NCI-H82 (cell line): ENCODE results near the gene TSPAN18.

ENCODE experiments used
- DNase-seq: peaks from one replicate; lab custom pipeline; 2025; lab: John Stamatoyannopoulos, UW

Gene TSPAN18

DNA sequence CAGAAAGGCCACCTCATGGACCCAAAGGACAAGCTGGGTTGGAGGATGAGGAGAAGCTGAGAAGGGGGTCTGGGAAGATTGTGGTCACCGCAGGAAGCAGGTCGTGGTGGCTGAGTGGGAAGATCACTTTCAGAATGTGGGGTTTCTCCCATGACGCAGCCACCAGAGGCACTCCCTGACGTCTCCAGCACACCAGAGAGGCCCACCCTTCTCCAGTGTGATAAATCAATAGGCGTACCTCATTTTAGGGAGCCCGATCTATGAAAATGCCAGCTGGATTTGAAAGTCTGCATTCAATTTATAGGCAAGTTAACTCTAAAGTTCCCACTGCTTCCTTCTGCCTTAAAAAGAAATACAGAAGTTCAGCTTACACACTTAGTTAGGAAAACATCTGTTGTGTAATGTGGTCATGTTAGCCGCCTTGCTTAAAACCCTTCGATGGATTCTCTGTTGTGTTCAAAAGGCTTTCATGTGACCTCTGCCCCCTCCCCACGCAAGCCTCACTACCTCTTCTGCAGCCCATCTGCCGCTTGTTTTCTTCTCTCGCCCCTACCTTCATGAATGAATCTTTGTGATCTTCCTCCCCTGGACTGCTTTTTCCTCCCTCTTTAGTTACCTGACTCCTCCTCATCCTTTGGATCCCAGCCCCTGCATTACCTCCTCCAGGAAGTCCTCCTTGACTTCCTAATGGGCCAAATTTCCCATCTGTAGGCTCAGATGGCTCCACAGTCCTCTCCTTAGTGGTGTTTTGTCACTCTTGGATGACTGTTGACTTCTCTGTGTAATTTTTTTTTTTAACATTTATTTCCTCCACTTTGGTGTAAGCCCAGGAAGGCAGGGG is 10.7 kb downstream of the TSPAN18 start:
- DNase-seq: peak; percentile 71

DNA sequence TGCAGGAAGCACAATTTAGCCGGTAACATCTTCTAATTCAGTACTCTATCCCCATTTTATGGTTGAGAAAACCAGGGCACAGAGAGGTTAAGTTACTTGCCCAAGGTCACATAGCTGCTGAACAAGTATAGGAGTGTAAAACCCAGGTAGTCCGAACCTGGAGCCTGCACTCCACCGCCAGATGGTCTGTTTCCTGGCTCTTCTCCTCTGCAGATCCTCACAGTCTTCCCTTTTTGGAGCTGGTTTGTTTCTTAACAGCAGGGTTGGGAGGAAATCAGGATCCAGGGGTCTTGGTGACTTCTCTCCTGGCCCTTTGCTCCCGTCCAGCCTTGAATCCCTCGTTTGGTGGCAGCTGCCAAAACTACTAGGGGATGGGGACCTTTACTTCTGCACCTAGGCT is 12.0 kb downstream of the TSPAN18 start:
- peak; percentile 42 for DNase-seq

DNA sequence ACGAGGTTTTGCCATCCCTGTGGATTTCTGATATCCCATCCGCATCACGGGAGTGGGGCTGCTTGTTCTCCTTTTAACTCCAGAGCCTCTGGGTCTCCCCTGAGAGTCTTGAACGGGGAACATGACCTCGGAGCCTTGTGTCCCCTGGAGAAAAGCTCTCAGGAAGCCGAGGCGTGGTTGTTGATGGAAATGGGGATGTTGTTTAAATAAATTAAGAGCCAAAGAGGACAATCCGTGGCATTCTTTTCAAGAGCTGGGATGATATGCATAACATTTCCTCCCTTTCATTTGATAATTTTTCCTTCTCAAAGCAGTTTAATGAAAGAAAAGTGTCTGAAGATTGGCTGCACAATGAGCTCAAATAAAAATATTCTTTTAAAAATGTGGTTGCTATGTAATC is 14.2 kb downstream of the TSPAN18 start:
- DNase-seq: no peak

DNA sequence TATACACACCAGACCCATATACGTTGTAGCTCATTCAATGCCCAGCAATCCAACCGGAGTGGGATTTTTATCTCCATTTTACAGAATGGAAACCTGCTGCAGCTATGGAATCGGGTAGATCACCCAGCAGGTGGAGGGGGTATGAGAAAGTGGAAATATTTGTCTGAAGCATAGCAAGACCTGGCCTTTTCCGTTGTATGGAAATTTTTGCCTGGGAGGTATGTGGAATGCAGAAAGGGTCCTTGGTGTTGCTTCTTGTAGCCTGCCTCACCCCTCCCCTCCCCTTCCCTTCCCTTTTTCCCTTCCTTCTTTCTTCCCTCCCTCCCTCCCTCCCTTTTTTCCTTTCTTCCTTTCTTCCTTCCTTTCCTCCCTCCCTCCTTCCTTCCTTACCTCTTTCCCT is 15.2 kb downstream of the TSPAN18 start:
- DNase-seq: no peak

DNA sequence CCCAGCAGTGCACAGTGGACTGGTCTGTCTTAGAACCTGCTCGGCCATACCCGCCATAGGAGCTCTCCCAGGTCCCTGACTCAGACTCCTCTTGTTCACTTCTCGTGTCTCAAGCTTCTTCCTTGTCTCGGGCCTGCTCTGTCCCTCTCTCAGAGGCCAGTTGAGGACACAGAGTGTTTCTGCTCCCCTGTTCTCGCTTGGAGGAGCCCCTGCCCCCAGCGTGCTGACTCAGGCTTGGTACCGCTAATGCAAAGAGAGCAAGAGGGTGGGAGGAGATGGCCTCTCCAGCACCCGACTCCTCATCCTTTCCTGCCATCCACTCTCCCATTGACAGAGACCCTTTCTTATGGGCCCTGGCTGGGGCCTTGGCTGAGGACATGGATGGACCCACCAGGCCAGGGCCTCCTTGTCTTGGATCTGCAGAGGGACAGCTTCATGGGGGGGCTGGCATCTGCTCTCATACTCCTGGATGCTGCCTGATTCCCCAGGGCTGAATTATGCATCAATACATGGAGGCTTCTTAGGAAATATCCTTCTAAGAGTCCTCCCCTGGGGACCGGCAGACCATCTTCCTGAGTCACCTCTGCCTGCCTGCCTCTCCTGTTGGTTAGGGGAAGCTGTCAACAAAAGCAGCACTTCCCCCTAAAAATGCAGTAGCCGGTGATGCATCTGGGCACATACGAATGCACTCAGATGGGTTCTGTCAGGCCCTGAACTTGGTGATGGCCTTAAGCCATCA is 15.9 kb downstream of the TSPAN18 start:
- no peak for DNase-seq

- DNase-seq: no peak
These were observed 16.6 kb downstream of the TSPAN18 start for GRCh38 chr11:44743326-44743725.

- DNase-seq: peak; percentile 17
These were observed 17.3 kb downstream of the TSPAN18 start for GRCh38 chr11:44743959-44744557.

GRCh38 chr11:44746894-44747293 is 20.1 kb downstream of the TSPAN18 start:
- no peak for DNase-seq

- DNase-seq: no peak
These were observed 20.6 kb downstream of the TSPAN18 start for GRCh38 chr11:44747316-44747715.

DNA sequence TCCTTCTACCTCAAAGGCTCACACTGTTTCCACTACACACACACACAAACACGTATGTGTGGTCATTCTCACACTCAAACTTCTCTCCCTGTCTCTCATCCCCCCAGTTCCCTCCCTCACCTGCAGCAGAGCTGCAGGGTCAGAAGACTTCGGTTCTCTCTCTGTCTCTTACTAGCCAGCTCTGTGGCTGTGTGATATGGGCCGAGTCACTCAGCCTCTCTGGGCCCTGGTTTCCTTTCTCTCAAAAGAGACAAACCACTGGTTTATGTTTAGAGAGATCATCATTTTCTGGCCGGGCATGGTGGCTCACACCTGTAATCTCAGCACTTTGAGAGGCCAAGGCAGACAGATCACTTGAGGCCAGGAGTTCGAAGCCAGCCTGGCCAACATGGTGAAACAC is 21.1 kb downstream of the TSPAN18 start:
- no peak for DNase-seq

DNA sequence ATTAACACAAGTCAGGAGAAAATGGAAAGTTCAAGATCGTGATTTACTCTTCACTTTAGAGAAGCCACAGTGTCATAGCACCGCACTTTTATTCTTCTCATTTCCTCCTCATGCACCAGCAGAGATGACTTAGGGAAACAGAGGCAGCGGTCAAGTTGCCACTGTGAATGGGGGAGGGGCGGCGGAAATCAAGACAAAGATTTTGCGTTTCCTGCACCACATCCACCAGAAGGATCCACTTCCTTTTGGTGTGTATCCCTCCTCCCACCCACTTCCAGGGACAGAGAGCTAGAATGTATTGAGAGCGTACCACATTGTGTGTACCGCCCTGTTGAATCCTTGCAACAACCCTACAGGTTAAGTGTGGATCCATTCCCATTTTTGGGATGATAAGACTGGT is 21.8 kb downstream of the TSPAN18 start:
- no peak for DNase-seq

DNA sequence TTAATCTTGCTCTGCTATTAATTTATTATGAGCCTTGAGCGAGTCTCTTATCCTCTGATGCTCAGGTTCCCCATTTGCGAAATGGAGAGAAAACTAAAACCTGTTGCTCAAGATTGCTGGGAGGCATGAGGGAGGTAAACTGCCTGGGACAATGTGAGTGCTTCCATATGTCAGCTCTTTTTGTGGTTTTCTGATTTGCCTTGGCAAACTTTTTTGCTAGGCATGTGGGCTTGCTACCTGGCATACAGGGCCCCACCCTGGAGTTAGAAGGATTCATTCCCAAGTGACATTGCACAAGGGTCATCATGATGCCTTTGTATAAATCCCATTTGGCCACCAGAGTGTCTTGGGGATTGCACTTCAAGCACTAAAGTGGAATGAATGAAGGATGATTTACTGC is 22.4 kb downstream of the TSPAN18 start:
- no peak for DNase-seq

DNA sequence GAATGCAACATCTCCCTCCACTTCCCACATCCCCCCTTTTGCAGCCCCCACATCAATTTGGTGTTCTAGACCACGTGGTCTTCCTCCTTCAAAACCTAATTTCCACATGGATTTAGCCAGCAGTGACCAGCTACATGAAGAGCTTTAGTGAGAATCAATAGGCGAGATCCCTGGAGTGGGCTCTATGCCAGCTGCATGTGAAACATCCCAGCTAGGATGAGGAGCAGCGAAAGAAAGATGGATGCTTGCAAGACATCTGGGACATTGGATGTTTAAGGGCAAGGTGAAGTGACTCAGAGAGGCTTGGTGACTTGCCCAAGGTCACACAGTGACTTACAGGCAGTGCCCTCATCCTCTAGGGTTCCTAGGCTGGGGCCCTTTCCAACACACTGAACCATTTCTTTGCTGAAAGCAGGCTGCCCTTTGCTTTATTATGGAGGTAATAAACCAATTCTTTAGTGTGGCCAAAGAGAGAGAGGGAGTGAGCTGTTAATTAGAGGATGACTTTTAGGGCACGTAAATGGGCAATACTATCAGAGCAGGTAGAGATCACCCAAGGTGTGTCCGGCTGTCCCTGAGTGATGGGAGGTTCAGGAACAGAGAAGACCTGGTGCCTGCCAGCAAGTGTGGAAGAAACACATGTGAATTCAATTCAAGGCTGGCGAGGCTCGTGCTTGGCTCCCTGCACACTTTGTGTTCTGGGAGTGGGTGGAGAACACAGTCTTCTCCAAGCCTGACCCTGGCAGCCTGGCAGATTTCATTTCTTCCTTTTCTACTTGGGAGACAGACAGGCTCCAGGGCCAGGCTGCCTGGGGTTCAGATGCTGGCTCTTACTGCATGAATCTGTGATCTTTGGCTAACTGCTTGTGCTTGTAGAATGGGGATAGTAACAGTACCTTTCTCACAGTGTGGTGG is 24.0 kb downstream of the TSPAN18 start:
- no peak for DNase-seq

- no peak for DNase-seq
These were observed 25.5 kb downstream of the TSPAN18 start for GRCh38 chr11:44752300-44752699.

DNA sequence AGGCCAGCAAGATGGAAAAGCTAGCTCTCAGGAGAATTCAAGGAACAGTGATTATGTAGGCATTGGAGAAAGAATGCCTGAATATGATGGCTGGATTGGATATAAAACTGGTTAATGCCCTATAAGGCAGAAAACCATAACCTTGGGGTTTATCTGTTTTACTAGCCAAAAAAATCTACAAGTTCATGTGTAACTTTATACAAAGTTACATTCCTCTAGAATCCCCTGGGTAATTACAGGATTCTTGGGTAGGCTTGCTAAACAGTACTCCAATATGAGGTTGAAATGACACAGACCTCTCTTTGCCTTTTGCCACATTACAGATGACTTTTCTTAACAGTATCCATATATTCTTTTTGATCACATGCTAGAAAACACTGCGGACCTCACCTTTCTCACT is 26.0 kb downstream of the TSPAN18 start:
- DNase-seq: no peak

- no peak for DNase-seq
These were observed 27.3 kb downstream of the TSPAN18 start for GRCh38 chr11:44753961-44754645.

DNA sequence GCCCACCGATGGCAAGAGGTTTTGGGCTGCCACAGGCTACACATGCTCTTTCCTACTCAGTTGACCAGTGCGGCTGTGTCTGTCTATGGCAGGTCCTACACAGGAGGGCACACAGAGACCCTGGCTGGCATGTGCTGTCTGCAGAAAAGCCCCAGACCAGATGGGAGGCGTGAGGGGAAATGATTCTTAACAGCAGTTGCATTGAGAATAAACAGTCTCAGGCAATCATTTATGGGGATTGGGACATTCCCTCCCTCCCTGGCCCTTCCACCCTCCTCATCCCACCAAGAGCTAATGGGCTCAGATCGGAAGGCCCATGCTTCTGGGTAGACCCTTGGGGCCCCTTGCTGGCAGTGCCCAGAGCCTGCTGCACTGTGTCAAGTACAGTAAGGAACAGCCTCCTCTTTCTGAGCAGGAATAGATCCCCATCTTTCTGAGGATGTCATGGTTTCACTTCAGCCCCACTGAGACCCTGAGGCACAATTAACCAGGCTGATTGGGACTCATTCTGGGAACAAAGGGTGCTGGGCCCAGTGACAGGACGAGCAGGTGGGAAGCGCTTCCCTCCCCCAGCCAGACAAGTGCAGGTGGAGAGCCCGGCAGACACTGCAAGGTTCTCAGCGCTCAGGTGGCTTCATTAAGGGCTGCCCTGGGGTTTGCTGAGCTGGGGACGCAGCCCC is 28.3 kb downstream of the TSPAN18 start:
- DNase-seq: peak; percentile 18

GRCh38 chr11:44755556-44756523 is 29.1 kb downstream of the TSPAN18 start:
- DNase-seq: no peak

GRCh38 chr11:44758983-44759382 is 32.2 kb downstream of the TSPAN18 start:
- no peak for DNase-seq
